ENCODE measurements around the gene BRD7. TPM values are rescaled to one million over a fixed set of nuclear protein-coding genes. Genes with fewer than 3 reads are reported as not detected.

The BRD7 gene
- total RNA-seq, 1 experiment from 2014 or later: 45.6 TPM

DNA sequence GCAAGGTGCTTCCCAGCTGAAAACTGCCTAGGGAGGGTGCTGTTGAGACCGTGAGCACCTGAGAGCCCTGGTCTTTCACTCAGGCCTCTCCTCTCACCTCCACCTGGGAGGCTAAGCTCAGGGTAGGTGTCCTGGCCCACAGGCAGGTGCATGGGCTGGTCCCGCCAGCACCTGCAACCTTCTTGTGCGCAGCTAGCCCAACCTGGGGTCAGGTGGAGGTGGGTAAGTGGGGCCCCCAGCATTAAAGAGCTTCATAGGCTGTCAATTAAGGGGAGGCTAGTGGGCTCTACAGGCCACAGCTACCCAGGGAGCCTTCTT, 93.7 kb downstream of the BRD7 start:
- no peak overlapping the region for H3K4me3 ChIP-seq (ENCODE audit: low read depth in 2 of 2, low read length in 2 of 2)
- intact Hi-C loops (cut with micrococcal nuclease; ENCODE audit: unreplicated experiment): no loop called here
- in situ Hi-C loops (cut with HindIII; ENCODE audit: low pct_unique_long_range_greater_than_20kb, low sequenced_read_pairs): no loop called here
- no peaks in the 10 kb centered on the region for H3K27me3 ChIP-seq (ENCODE audit: control insufficient read depth, insufficient read depth, low read length)
- H3K36me3 ChIP-seq (ENCODE audit: control insufficient read depth, insufficient read depth, low read length): no peaks in the 10 kb centered on the region
- no peak overlapping the region for H3K27ac ChIP-seq (ENCODE audit: low read length)
- no TSS peak for BruUV-seq (replicated peaks)
- H3K9me3 ChIP-seq (ENCODE audit: control insufficient read depth, insufficient read depth, low read depth, low read length): no peaks in the 10 kb centered on the region
- ChIA-PET POLR2A (interaction anchor here (0.5 to 0.6 kb wide), 2 partner anchors 7 to 12 kb away, joined by 3 to 8 read pairs; no protein-coding TSS in a partner anchor), CTCF (no interaction called here)
- no peak for ATAC-seq
- TF ChIP-seq TCF7L2 (IDR thresholded peaks at IDR 0.05; ENCODE audit: low read depth, low read length) (no peak), SIN3A (IDR thresholded peaks at IDR 0.05; ENCODE audit: borderline replicate concordance, insufficient read depth, low read depth, low read length) (no peak), POLR2AphosphoS5 (IDR thresholded peaks at IDR 0.05; ENCODE audit: low read depth, low read length) (no peak)
- TF ChIP-seq, protein P1, sequence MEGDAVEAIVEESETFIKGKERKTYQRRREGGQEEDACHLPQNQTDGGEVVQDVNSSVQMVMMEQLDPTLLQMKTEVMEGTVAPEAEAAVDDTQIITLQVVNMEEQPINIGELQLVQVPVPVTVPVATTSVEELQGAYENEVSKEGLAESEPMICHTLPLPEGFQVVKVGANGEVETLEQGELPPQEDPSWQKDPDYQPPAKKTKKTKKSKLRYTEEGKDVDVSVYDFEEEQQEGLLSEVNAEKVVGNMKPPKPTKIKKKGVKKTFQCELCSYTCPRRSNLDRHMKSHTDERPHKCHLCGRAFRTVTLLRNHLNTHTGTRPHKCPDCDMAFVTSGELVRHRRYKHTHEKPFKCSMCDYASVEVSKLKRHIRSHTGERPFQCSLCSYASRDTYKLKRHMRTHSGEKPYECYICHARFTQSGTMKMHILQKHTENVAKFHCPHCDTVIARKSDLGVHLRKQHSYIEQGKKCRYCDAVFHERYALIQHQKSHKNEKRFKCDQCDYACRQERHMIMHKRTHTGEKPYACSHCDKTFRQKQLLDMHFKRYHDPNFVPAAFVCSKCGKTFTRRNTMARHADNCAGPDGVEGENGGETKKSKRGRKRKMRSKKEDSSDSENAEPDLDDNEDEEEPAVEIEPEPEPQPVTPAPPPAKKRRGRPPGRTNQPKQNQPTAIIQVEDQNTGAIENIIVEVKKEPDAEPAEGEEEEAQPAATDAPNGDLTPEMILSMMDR (IDR thresholded peaks at IDR 0.05): no peak
- TF ChIP-seq, protein P2, sequence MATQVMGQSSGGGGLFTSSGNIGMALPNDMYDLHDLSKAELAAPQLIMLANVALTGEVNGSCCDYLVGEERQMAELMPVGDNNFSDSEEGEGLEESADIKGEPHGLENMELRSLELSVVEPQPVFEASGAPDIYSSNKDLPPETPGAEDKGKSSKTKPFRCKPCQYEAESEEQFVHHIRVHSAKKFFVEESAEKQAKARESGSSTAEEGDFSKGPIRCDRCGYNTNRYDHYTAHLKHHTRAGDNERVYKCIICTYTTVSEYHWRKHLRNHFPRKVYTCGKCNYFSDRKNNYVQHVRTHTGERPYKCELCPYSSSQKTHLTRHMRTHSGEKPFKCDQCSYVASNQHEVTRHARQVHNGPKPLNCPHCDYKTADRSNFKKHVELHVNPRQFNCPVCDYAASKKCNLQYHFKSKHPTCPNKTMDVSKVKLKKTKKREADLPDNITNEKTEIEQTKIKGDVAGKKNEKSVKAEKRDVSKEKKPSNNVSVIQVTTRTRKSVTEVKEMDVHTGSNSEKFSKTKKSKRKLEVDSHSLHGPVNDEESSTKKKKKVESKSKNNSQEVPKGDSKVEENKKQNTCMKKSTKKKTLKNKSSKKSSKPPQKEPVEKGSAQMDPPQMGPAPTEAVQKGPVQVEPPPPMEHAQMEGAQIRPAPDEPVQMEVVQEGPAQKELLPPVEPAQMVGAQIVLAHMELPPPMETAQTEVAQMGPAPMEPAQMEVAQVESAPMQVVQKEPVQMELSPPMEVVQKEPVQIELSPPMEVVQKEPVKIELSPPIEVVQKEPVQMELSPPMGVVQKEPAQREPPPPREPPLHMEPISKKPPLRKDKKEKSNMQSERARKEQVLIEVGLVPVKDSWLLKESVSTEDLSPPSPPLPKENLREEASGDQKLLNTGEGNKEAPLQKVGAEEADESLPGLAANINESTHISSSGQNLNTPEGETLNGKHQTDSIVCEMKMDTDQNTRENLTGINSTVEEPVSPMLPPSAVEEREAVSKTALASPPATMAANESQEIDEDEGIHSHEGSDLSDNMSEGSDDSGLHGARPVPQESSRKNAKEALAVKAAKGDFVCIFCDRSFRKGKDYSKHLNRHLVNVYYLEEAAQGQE (IDR thresholded peaks at IDR 0.05; ENCODE audit: insufficient read depth in 1 of 2, low read depth in 2 of 2, low read length in 1 of 2): no peak
- no peak for DNase-seq (ENCODE audit: low read depth, low spot score)
- no peaks in the 10 kb centered on the region; the same call in 1 of the 2 replicates for H3K4me1 ChIP-seq (ENCODE audit: control insufficient read depth, insufficient read depth, low read length)

DNA sequence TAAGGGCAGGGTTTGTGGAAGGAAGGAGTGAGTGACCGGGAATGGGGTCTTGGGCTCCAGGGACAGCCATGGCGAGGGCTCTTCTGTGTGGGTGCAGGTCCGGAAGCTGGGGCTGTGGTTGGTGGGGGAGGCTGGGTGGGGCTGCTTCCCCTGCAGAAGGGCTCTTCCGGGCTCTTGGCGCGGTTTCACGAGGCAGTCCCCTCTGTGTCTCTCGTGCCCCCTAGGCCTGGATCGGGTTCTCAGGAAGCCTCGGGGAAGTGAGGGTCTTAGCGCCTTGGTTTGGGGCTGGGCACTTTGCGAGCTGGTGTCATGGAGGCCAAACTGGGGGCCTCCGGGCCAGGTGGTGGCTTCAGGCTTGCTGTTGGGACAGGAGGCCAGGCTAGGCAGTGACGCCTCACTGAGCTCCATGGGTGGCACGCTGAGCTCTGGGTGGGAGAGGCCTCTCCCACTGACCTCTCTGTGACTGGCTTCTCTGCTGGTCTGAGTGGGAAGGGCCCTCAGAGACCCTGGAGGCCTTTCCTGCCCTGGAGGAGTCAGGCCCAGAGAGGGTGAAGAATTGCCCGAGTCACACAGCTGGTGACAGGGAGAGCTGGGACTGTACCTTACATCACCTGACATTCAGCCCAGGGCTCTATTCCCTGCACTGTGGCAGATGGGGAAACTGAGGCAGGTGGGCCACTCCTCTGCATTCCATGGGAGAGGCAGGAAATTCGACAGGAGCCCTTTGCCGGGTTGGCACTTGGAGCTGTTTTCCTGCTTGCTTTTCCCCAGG, 94.3 kb downstream of the BRD7 start:
- no TSS peak for BruUV-seq (replicated peaks)

More for the DNA sequence above, 94.3 kb downstream of the BRD7 start:
- H3K27me3 ChIP-seq (ENCODE audit: control insufficient read depth, insufficient read depth, low read length): no peaks in the 10 kb centered on the region
- no peak for DNase-seq (ENCODE audit: low read depth, low spot score)
- H3K27ac ChIP-seq (ENCODE audit: low read length): no peak overlapping the region
- ATAC-seq: no peak
- H3K4me3 ChIP-seq (ENCODE audit: low read depth in 2 of 2, low read length in 2 of 2): no peak overlapping the region
- CTCF ChIA-PET: interaction anchor here (0.6 kb wide), 1 partner anchor 79 kb away, joined by 3 read pairs; no protein-coding TSS in a partner anchor
- POLR2A ChIA-PET: interaction anchor here (0.5 to 0.6 kb wide), 2 partner anchors 8 to 13 kb away, joined by 3 to 8 read pairs; no protein-coding TSS in a partner anchor
- TF ChIP-seq, protein P1 (IDR thresholded peaks at IDR 0.05): no peak
- TF ChIP-seq TCF7L2 (IDR thresholded peaks at IDR 0.05; ENCODE audit: low read depth, low read length) (no peak), SIN3A (IDR thresholded peaks at IDR 0.05; ENCODE audit: borderline replicate concordance, insufficient read depth, low read depth, low read length) (no peak), POLR2AphosphoS5 (IDR thresholded peaks at IDR 0.05; ENCODE audit: low read depth, low read length) (no peak)
- TF ChIP-seq, protein P2 (IDR thresholded peaks at IDR 0.05; ENCODE audit: insufficient read depth in 1 of 2, low read depth in 2 of 2, low read length in 1 of 2): no peak
- no peaks in the 10 kb centered on the region; the same call in 1 of the 2 replicates for H3K4me1 ChIP-seq (ENCODE audit: control insufficient read depth, insufficient read depth, low read length)
- in situ Hi-C loops (cut with HindIII; ENCODE audit: low pct_unique_long_range_greater_than_20kb, low sequenced_read_pairs): no loop called here
- intact Hi-C loops (cut with micrococcal nuclease; ENCODE audit: unreplicated experiment): no loop called here
- H3K36me3 ChIP-seq (ENCODE audit: control insufficient read depth, insufficient read depth, low read length): no peaks in the 10 kb centered on the region
- H3K9me3 ChIP-seq (ENCODE audit: control insufficient read depth, insufficient read depth, low read depth, low read length): no peaks in the 10 kb centered on the region
